ENCODE measurements around the gene DISC1. TPM values are rescaled to one million over a fixed set of nuclear protein-coding genes. Genes with fewer than 3 reads are reported as not detected.

Gene DISC1
- total RNA-seq, 1 donor from 2014 or later = 5.3 TPM

DNA sequence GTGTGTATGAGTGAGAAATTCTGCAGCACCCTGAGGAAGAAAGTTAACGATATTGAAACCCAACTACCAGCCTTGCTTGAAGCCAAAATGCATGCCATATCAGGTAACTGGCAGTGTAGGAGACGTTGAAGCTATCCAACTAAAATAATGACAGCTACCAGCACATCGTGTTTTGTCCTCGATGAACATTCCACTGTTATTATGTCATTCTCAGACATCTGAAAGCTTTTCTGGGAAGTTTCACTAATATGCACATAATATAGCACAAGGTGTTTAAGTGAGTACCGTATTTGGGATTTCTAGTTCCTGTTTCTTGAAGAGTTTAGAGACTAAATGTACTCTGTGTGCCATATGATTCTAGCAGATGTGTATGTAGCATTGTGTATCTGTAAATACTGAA is 173.5 kb downstream of the DISC1 start:
- no peak for FAIRE-seq

DNA sequence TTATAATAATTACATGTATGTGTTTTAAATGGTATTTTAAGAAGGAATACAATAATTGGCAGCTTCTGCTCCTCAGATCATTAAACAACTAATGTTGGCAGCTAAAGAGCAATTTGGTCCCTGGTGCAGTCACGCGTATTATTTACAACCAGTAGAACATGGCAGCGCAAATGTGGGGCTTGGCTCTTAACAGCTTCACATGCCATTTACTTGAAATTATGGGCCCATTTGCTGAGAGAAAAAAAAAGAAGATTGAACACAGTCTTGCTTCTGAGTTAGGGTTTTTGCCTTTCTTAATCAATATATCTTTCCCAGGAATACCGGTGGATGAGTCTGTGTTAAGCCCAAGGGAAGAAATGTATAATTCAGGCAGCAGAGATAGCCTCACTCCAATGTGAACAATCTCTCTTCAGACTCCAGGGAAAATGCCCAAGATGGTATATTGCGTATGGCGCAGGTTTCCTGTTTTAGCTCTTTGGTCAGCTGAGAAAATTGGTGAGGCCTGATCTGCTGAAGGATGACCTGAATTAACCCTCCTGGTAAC is 174.5 kb downstream of the DISC1 start:
- FAIRE-seq (no peak), DNase-seq (ENCODE audit: low spot score in 2 of 2) (no peak)

More for the DNA sequence above, 173.5 kb downstream of the DISC1 start:
- no peak for DNase-seq (ENCODE audit: low spot score in 2 of 2)

DNA sequence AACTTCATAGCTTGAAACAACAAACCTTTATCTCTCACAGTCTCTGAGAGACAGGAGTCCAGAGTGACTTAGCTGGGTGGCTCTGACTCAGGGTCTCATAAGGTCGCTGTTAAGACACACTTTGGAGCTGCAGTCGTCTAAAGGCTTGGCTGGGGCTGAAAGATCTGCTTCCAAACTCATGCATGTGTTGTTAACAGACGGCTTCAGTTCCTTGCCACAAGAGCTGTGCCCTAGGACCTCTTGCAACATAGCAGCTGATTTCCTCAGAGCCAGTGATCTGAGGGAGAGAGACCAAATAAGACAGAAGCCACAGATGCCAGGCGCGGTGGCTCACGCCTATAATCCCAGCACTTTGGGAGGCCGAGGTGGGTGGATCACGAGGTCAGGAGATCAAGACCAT is 176.8 kb downstream of the DISC1 start:
- no peak for DNase-seq (ENCODE audit: low spot score in 2 of 2)
- FAIRE-seq = no peak

GRCh38 chr1:231806623-231807495 is 180.3 kb downstream of the DISC1 start:
- FAIRE-seq = no peak
- no peak for DNase-seq (ENCODE audit: low spot score in 2 of 2)

GRCh38 chr1:231807541-231807940 is 181.0 kb downstream of the DISC1 start:
- FAIRE-seq = no peak
- DNase-seq (ENCODE audit: low spot score in 2 of 2) = no peak

DNA sequence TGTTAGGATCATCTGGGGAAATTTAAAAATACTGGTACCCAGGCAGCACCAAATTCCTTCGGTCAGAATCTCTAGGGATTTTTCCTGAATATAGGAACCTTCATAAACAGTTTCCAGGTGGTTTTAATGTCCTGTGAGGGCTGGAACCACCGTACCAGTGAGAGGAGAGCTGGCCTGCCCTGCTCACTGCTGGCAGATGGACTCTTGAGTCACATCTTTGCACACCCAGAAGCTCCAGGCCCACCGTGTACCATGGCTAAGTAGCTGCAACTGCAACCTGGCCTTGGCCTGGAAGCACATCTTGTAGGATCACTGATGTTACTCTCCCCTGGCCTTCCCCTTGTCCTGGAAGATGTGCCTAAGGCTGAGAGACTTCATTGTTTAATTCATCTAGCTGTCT is 181.5 kb downstream of the DISC1 start:
- DNase-seq (ENCODE audit: low spot score in 2 of 2) (no peak), FAIRE-seq (no peak)

GRCh38 chr1:231808990-231809389 is 182.4 kb downstream of the DISC1 start:
- FAIRE-seq (no peak), DNase-seq (ENCODE audit: low spot score in 2 of 2) (no peak)

GRCh38 chr1:231810415-231810814 is 183.8 kb downstream of the DISC1 start:
- FAIRE-seq = no peak
- DNase-seq (ENCODE audit: low spot score in 2 of 2) = no peak

GRCh38 chr1:231814021-231814420 is 187.4 kb downstream of the DISC1 start:
- no peak for FAIRE-seq

DNA sequence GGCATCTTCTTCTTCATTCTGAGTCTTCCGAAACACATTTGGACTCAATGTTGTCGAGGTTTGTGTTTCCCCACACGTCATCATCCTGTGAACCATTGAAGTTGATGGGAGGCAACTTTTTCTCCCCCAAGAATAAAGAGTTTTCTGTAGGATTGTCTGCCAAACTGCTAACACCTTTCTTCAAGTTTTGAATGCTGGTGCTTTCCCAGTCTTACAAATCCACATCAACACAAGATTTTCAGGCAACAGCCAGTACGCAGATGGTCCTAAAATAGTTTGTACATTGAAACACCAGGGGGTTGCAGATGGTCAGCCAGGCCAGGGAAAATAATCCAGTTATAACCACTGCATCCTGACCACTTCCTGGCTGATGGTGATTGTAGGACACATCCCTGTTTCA is 187.9 kb downstream of the DISC1 start:
- FAIRE-seq (no peak), DNase-seq (ENCODE audit: low spot score in 2 of 2) (no peak)

More at GRCh38 chr1:231814021-231814420, 187.4 kb downstream of the DISC1 start:
- no peak for DNase-seq (ENCODE audit: low spot score in 2 of 2)

- DNase-seq (ENCODE audit: low spot score in 2 of 2) = no peak
- FAIRE-seq = no peak
These were observed 191.2 kb downstream of the DISC1 start for GRCh38 chr1:231817801-231818200.

DNA sequence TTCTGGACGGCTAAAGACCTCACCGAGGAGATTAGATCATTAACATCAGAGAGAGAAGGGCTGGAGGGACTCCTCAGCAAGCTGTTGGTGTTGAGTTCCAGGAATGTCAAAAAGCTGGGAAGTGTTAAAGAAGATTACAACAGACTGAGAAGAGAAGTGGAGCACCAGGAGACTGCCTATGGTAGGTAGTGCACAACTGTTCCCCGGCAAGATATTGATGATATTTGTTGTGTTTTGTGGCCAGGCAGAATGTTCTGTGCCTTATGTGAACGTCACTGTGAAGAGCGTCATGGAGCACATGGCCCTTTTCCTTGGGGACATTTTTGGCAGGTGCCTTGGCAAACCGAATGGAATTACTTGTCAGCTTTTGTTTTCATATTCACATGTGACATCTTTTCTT is 191.7 kb downstream of the DISC1 start:
- DNase-seq (ENCODE audit: low spot score in 2 of 2) (no peak), FAIRE-seq (no peak)

GRCh38 chr1:231821281-231821680 is 194.7 kb downstream of the DISC1 start:
- no peak for DNase-seq (ENCODE audit: low spot score in 2 of 2)
- FAIRE-seq = no peak

DNA sequence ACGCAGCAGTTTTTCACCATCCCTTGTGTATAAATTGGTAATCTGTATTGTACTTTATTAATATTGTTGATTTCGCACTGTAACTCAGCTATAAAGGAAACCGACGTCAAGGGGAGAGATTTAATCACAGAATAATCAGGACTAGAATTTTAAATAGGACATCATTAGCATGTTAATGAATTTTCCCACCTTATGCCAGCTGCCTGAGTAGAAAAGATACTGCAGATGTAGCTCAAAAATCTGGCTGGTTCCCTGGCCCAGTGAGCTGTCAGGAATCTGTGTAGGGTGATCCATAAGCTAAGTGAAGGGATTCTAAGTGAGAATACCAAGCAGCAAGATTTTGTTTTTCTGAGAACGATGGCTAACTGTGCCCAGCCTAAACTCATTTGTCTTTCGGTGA is 195.5 kb downstream of the DISC1 start:
- FAIRE-seq = no peak
- DNase-seq (ENCODE audit: low spot score in 2 of 2) = no peak

DNA sequence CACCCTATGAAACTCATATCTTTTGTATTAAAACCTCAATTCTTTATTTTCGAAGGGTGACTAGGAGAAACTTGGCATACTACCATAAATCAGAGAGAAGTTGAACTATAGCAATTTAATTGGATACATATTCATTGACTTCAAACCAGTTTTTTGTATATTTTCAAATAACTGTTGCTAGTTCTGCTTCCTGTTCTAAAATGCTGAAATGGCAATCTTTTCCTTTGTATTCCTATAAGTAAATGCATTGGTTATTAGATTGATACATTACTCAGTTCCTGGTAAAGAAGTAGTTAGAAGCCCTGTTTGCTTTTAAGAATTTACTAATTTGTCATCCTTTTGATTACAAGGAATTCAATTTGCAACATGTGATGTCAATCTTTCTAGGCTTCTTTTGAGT is 200.0 kb downstream of the DISC1 start:
- FAIRE-seq (no peak), DNase-seq (ENCODE audit: low spot score in 2 of 2) (no peak)

DNA sequence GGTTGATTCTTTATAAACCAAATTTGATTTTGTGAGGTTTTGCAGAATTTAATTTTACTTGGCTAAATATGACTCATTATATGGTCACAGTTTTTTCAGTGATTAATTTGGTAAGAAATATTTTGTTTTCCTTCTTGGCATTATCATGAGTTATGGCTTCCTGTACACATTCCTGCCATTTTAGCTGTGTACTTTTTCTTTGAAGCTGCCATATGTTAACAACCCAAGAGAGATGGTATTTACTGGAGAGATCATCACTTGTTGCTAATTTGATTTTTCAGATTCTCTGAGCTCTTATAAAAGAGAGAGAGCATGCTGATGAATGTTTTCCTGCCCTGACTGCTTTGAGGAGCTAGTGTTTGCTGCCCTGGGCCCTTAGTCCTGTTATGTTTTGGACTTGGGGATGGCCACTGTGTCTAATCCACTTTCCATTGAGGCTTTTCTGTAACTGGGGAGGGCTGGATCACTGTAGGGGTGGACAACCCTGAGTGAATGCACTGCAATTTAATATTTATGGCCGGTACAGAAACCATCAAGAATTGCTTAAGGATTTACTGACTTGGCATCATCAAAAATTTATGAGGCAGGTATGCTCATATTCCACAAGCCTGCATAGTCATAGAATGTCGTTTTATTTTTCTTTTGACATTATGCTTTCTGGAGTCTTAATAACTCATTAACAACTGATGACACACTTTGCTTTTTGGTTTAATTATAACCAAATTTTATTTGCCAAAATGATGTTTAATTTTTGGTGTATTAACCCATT is 200.9 kb downstream of the DISC1 start:
- FAIRE-seq (no peak), DNase-seq (ENCODE audit: low spot score in 2 of 2) (no peak)

DNA sequence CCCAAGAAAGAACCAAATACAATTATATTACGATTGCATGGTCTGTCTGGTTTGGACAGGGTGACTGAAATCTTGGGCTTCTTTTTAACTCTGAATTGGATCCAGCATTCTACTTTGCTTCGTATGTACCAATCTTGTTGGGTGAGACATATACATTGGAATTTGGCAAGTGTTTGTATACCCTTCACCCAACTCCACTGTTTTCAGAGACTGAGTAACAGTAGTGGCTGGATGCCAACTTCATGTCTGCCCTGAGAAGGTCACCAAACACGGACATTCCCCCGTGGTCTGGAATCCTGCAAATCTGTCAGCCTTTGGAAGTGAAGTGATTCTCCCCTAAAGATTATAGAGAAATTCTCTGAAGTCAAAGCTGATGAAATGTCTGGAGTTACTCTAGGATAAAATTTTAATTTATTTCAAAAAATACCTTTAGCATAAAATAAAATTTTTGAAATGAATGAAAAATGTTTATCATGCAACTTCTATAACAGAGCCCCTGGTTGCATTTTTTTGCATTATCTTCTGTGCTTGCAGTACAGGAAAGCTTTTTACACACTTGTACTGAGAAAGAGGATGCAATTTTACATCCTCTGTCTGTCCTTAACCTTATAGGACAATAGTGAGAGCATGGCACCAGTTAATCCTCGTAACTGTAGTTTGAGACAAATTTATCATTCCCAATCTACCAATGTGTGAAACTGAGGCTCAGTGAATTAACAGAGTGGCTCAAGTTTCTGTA is 201.8 kb downstream of the DISC1 start:
- no peak for DNase-seq (ENCODE audit: low spot score in 2 of 2)
- FAIRE-seq = no peak

DNA sequence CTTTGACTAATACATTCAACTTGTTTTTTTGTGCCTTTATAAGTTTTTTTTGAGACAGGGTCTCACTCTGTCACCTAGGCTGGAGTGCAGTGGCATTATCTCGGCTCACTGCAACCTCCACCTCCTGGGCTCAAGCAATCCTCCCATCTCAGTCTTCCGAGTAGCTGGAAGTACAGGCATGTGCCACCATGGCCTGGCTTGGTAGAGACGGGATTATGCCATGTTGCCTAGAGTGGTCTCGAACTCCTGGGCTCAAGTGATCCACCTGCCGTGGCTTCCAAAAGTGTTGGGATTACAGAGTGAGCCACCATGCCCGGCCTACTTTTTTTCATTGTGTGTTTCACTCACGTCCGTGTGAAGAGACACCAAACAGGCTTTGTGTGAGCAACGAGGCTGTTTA is 202.7 kb downstream of the DISC1 start:
- DNase-seq (ENCODE audit: low spot score in 2 of 2) (no peak), FAIRE-seq (no peak)

DNA sequence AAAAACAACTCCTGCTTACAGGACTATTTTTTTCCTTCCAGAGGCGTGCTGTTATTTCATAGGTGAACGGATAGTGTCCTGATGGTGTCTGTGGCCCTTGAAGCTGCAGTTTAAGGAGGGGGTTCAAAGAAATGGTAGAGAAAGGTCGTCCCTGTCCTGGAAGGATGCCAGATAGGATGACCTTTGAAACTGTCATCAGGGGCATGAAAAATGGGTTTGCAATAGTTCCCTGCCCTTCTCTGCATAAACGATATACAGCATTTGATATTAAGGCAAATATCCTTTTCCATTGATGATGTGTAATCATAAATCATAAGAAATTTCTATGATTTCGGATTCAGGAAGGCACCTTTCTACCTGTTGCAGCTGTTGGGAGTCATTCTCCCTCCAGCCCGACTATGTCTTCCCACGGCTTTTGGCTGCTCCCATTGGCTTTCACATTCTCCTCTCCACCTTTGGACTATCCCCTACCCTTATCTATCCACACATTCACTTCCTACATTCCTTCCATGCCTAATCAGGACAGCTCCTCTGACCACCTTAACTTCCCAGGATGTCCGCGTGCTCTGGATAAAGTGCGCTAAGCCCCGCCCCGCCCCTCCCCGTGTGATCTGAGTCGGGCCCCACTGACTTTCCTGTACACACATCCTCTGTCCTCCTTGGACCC is 209.8 kb downstream of the DISC1 start:
- DNase-seq (ENCODE audit: low spot score in 2 of 2) (no peak), FAIRE-seq (no peak)

DNA sequence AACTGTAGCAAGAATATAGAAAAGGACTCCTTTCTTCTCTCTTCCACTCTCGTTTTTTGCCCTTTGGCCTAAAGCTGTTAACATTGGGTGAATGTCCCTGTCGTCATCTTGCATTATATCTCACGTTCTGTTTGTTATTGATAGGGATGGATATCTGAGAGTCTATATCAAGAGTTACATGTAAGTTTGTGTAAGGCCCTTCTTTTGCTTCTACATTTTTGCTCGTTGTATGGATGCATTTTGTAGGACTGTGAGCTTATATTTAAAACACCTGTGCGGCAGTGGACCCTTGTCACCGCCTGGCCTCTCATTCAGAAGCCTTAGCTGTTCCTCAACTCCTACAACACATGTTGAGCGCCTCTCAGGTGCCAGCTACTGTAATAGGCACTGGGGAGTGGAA is 211.9 kb downstream of the DISC1 start:
- DNase-seq (ENCODE audit: low spot score in 2 of 2) = no peak
- no peak for FAIRE-seq

All from frontal cortex (tissue), 4 donors.